GM12873 (cell line): ENCODE results near the gene PDE6C.

Source experiments
- TF ChIP-seq, protein P1 (sequence below): IDR thresholded peaks from 2 replicates; pipeline ENCODE4 v1.5.1; 2012; ENCODE audit warnings: low read depth, mild to moderate bottlenecking, moderate library complexity, low read length, control low read depth; ENCODE audit not compliant: insufficient read depth; ENCODE audit errors: missing control alignments

The PDE6C gene

DNA sequence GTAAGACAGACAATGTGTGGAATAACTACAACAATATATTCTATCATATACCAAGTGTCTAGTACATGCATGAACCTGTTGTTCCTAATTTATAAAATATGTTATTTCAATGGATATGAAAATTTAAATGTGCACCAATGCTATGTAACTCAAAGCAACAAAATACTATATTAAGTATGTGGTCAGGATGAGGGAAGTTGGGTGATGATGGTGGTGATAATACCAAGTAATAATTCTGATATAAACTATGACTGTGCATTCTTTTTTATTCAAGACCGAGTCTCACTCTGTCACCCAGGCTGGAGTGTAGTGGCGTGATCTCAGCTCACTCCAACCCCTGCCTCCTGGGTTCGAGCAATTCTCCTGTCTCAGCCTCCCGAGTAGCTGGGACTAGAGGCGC is 92.1 kb downstream of the PDE6C start:
- TF ChIP-seq, protein P1, sequence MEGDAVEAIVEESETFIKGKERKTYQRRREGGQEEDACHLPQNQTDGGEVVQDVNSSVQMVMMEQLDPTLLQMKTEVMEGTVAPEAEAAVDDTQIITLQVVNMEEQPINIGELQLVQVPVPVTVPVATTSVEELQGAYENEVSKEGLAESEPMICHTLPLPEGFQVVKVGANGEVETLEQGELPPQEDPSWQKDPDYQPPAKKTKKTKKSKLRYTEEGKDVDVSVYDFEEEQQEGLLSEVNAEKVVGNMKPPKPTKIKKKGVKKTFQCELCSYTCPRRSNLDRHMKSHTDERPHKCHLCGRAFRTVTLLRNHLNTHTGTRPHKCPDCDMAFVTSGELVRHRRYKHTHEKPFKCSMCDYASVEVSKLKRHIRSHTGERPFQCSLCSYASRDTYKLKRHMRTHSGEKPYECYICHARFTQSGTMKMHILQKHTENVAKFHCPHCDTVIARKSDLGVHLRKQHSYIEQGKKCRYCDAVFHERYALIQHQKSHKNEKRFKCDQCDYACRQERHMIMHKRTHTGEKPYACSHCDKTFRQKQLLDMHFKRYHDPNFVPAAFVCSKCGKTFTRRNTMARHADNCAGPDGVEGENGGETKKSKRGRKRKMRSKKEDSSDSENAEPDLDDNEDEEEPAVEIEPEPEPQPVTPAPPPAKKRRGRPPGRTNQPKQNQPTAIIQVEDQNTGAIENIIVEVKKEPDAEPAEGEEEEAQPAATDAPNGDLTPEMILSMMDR, result no peak

DNA sequence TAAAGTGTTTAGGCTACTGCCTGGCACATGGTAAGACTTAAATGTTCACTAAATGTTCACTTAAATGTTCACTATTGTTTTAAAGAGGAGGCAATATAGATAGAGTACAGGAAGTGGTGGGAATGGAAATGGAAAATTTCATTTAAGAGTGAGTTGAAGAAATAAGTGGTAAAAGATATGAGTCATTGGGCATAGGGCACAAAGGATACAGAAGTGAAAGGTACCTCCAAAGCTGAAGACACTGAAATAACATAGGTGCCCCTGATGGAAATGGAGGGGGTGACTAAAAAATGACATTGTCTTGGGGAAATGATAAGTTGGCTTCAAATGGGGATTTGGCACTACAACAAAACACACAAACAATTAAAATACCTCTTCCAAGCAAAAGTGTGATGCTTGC is 95.3 kb downstream of the PDE6C start:
- TF ChIP-seq, protein P1, result no peak

DNA sequence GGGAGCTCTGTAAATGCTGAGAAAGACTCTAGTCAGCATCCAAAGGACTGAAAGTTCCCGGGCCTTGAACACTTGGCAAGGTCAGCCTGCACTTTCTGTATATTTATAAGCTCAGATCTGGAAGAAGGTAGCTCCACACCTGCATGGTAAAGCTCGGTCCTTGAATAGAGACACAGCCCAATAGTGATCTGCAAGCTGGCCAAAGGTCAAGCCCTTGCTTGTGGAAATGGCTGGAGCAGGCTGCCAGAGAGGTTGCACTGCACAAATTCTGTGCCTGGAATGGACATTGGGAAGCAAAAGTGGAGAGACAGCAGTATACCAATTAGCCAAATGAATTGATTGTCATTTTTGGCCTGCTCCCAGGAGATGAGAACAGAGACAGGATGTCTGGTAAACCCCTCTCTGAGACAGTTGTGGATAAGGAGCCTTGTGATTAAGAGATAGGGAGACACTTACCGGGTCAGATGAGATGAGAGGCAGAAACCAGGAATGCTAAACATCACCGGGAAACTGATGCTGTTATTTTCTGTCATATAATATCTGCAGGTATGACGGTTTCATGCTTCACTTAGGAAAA is 98.1 kb downstream of the PDE6C start:
- TF ChIP-seq, protein P1, result no peak

DNA sequence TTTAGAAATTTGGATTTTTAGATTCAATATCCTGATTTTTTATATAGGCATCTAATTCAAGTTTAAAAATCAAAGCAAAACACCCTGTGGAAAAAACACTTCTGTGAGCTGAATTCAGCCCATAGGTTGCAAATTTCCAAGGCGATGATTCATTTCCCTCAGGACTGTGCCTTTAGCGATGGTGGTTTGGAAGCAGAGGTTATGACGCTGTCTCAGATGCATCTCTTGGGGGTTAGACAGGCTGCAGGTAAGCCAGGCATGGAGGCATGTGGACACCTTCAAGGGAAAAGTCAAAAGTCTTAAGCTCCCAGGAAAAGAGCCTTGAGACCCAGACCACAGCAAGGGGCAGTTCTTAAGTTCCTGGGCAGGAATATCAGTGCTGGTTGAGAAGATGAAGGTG is 99.6 kb downstream of the PDE6C start:
- TF ChIP-seq, protein P1, result no peak

DNA sequence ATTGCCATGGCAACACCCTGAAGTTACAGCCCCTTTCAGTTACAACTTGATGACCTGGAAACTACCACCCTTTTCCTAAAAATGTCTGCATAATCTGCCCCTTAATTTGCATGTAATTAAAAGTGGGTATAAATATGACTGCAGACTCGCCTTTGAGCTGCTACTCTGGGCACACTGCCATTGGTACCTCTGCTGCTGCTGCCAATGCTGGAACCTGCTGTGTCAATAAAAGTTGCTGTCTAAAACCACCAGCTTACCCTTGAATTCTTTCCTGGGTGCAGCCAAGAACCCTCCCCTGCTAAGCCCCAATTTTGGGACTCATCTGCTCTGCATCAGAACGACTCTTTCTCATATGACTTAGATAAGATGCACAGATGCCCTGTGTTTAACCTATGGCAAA is 100.3 kb downstream of the PDE6C start:
- TF ChIP-seq, protein P1, result no peak

DNA sequence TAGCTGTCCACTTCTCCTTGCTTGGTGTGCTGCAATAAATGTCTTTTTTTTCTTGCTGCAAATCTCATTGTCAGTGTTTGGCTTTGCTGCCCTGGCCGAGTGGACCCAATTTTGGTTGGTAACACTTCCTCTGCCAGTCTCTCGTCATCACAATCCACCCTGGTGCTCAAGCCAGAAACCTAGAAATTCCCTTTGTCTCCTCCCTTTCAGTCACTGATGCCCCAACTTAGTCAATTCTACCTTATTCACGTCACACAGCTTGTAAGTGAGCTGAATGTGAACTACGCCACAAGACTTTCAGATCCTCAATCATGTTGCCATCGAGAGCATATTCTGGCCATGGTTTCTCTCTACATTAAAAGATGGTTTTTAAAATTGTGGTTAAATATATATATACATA is 103.0 kb downstream of the PDE6C start:
- TF ChIP-seq, protein P1, result no peak
